Central memory CD8-positive, alpha-beta T cell (primary cell): Measurements from ENCODE around the gene SAMD4A.
"Not testable (repeated sequence)": the region's sequence is repeated elsewhere in the genome, so short reads cannot be mapped to it uniquely, and the experiment has no call there.

Experiments used
- ATAC-seq: fragments of 150-1000 bp; cut with Tn5 transposase; replicated peaks from 2 replicates; pipeline ENCODE4 v1.10.0; 2022; ENCODE audit warnings: mild to moderate bottlenecking, moderate FRiP score, moderate number of reproducible peaks; ENCODE audit not compliant: poor library complexity, severe bottlenecking; ENCODE audit errors: extremely low read depth
- DNase-seq, 2 donors: peaks; one replicate each; pipeline ENCODE4 v3.0.0; 2021; ENCODE audit warnings: low spot score in 2 of 2
- H3K27ac Mint-ChIP-seq: one replicate; pipeline ENCODE4 v1.8.0; 2022; ENCODE audit warnings: low read depth, mild to moderate bottlenecking, moderate library complexity, mixed read lengths
- H3K27me3 Mint-ChIP-seq: one replicate; pipeline ENCODE4 v1.8.0; 2022; ENCODE audit warnings: mixed read lengths
- H3K36me3 Mint-ChIP-seq: one replicate; pipeline ENCODE4 v1.8.0; 2022; ENCODE audit warnings: mild to moderate bottlenecking, moderate library complexity, mixed read lengths; ENCODE audit not compliant: insufficient read depth
- H3K4me1 Mint-ChIP-seq: one replicate; pipeline ENCODE4 v1.8.0; 2022; ENCODE audit warnings: mixed read lengths
- H3K4me3 Mint-ChIP-seq: one replicate; pipeline ENCODE4 v1.8.0; 2022; ENCODE audit warnings: mild to moderate bottlenecking, moderate library complexity, mixed read lengths
- H3K9me3 Mint-ChIP-seq: one replicate; pipeline ENCODE4 v1.8.0; 2022; ENCODE audit warnings: mixed read lengths

The SAMD4A gene

GRCh38 chr14:54734966-54735365 is 168.0 kb downstream of the SAMD4A start:
- no peak for ATAC-seq
- DNase-seq = no peak
- peaks cover 46% of the 10 kb centered on the region for H3K27me3 Mint-ChIP-seq

DNA sequence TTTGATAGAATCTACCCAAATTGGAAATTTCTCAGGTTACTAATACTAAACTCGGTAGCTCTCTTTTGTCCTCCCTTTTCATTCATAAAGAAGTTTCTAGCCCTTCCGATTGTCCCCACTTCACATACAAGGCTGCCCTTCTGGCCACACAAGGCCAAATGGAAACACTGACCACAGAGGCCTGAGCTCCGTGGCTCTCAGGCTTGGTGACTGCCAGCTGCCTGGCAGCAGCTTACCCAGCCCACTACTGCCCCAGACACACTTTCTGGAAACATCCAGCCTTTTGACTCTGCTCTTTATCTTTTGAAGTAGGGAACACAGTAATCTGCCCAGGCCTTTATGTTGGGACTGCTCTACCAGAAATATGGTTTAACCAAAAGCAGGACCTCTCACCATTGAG is 168.5 kb downstream of the SAMD4A start:
- peaks cover 2% of the 10 kb centered on the region for H3K4me1 Mint-ChIP-seq
- H3K27me3 Mint-ChIP-seq = peaks cover 50% of the 10 kb centered on the region
- no peak overlapping the region for H3K4me3 Mint-ChIP-seq
- H3K27ac Mint-ChIP-seq = no peak overlapping the region
- DNase-seq (no peak), ATAC-seq (no peak)
- no peaks in the 10 kb centered on the region for H3K9me3 Mint-ChIP-seq
- peaks cover 2% of the 10 kb centered on the region for H3K36me3 Mint-ChIP-seq

More at GRCh38 chr14:54734966-54735365, 168.0 kb downstream of the SAMD4A start:
- Mint-ChIP-seq H3K27ac (no peak overlapping the region), H3K9me3 (no peaks in the 10 kb centered on the region), H3K4me1 (peaks cover 6% of the 10 kb centered on the region), H3K4me3 (no peak overlapping the region), H3K36me3 (peaks cover 2% of the 10 kb centered on the region)

GRCh38 chr14:54737132-54737711 is 170.3 kb downstream of the SAMD4A start:
- DNase-seq (no peak), ATAC-seq (no peak)
- Mint-ChIP-seq H3K4me1 (no peaks in the 10 kb centered on the region), H3K9me3 (no peaks in the 10 kb centered on the region), H3K27me3 (peaks cover 58% of the 10 kb centered on the region), H3K27ac (no peak overlapping the region), H3K36me3 (peaks cover 2% of the 10 kb centered on the region), H3K4me3 (no peak overlapping the region)

DNA sequence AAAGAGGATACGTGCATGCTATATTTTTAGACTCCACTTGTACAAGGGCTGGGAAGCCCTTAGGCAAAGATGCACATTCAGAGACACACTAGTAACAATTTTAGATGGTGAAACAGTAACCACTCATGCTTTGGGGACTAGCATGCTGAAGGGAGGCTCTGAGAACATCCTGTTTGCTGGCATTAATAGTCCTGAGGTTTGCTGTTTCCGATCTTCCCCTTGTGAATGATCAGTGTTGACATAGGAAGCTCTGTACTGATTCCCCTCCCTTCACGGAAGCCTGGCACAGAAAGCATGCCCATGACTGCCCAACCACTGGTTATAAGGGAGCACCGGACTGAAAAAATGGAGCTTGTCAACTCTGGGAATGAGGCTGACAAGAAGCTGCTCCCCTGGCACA is 171.1 kb downstream of the SAMD4A start:
- peaks cover 2% of the 10 kb centered on the region for H3K36me3 Mint-ChIP-seq
- no peaks in the 10 kb centered on the region for H3K4me1 Mint-ChIP-seq
- no peaks in the 10 kb centered on the region for H3K9me3 Mint-ChIP-seq
- ATAC-seq (no peak), DNase-seq (no peak)
- no peak overlapping the region for H3K27ac Mint-ChIP-seq
- H3K27me3 Mint-ChIP-seq = peaks cover 59% of the 10 kb centered on the region
- H3K4me3 Mint-ChIP-seq = no peak overlapping the region

DNA sequence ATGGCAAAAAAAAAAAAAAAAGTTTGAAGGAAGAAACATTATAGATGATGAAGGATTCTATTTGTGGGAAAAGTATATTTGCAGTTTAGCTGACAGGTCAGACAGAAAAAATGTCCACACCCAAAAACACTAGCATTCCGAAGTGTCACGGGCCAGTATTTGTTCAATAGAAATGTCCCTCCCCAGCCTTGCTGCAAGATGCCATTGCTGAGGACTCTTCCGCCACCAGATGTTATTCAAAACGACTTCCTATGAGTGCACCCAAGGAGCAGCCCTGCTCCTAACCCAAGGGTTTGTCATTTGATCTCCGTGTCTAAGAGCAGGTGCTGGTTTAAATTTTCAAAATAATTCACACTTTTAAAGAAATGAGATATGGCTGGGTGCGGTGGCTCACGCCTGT is 172.6 kb downstream of the SAMD4A start:
- Mint-ChIP-seq H3K4me1 (no peaks in the 10 kb centered on the region), H3K27me3 (peaks cover 59% of the 10 kb centered on the region), H3K9me3 (no peaks in the 10 kb centered on the region), H3K27ac (no peak overlapping the region), H3K4me3 (no peak overlapping the region), H3K36me3 (peaks cover 2% of the 10 kb centered on the region)
- no peak for DNase-seq
- no peak for ATAC-seq

- ATAC-seq = no peak
Observed at GRCh38 chr14:54742492-54743350, 175.8 kb downstream of the SAMD4A start.

GRCh38 chr14:54743382-54743781 is 176.5 kb downstream of the SAMD4A start:
- H3K4me3 Mint-ChIP-seq = no peak overlapping the region
- no peaks in the 10 kb centered on the region for H3K9me3 Mint-ChIP-seq
- H3K4me1 Mint-ChIP-seq = no peaks in the 10 kb centered on the region
- no peak for DNase-seq
- H3K36me3 Mint-ChIP-seq = peaks cover under 1% of the 10 kb centered on the region
- H3K27me3 Mint-ChIP-seq = peaks cover 34% of the 10 kb centered on the region
- no peak overlapping the region for H3K27ac Mint-ChIP-seq
- no peak for ATAC-seq

More at GRCh38 chr14:54742492-54743350, 175.8 kb downstream of the SAMD4A start:
- H3K36me3 Mint-ChIP-seq = peaks cover 2% of the 10 kb centered on the region
- DNase-seq = no peak
- no peaks in the 10 kb centered on the region for H3K9me3 Mint-ChIP-seq
- peaks cover 40% of the 10 kb centered on the region for H3K27me3 Mint-ChIP-seq
- H3K4me3 Mint-ChIP-seq = no peak overlapping the region
- no peaks in the 10 kb centered on the region for H3K4me1 Mint-ChIP-seq
- H3K27ac Mint-ChIP-seq = no peak overlapping the region

DNA sequence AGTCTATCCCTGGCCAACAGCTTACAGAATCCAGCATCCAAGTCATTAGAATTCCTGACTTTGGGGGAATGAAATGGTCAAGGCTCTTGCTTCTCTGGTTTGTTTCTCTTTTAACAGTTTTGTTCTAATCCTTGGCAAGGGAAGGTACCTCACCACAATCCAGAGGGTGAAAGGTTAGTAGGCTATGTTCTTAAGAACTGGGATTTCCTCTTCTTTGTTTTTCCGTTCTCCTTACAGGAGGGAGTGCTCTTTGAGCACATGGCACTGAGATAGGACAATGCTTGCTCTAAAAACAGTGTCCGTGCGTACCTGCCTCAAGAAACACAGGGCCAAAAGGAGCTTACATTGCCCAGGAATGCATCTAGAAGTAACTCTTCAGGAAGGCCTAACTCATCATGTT is 179.1 kb downstream of the SAMD4A start:
- H3K27me3 Mint-ChIP-seq = peaks cover 40% of the 10 kb centered on the region
- H3K9me3 Mint-ChIP-seq = no peaks in the 10 kb centered on the region

DNA sequence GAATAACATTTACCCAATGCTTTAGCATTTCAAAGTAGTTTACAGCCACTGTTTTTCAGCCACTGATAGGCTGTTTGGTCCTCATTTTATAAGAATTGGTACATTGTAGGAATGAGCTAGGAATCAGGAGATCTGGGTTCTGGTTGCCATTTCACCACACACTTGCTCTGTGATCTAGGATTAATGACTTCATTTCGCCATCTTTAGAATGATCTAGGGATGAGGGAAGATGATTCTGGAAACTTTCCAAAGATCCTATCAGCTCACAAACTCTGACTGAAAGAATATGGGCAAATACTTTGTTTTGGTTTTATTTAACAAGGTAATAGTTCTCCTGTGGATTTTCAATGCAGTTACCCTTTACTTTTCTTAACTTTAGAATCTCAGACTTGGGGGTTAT is 180.7 kb downstream of the SAMD4A start:
- no peaks in the 10 kb centered on the region for H3K9me3 Mint-ChIP-seq
- no peaks in the 10 kb centered on the region for H3K36me3 Mint-ChIP-seq
- peaks cover 35% of the 10 kb centered on the region for H3K27me3 Mint-ChIP-seq
- H3K27ac Mint-ChIP-seq = no peak overlapping the region
- H3K4me1 Mint-ChIP-seq = no peaks in the 10 kb centered on the region
- DNase-seq (no peak), ATAC-seq (no peak)
- no peak overlapping the region for H3K4me3 Mint-ChIP-seq

More for the DNA sequence above, 179.1 kb downstream of the SAMD4A start:
- no peak for DNase-seq
- no peaks in the 10 kb centered on the region for H3K36me3 Mint-ChIP-seq
- H3K27ac Mint-ChIP-seq = no peak overlapping the region
- no peak overlapping the region for H3K4me3 Mint-ChIP-seq
- ATAC-seq = no peak
- H3K4me1 Mint-ChIP-seq = no peaks in the 10 kb centered on the region

DNA sequence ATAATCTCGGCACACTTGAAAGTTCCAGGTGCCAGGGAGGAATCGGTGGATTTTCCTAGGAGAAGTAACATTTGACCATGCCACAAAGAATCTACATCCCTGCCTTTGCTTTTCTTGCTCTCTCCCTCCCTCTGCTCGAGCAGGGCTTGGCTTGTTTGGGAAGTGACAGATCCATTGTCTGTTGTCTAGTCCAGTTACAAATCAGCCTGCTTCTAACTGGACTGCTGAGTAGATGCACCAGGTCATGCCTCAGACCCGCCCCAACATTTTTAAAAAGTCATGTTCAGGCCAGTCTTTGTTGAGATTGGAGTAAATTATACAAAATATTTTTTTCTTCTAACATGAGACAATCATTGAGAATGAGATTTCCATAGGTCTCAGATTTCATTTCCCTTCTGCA is 182.3 kb downstream of the SAMD4A start:
- H3K36me3 Mint-ChIP-seq = no peaks in the 10 kb centered on the region
- H3K27me3 Mint-ChIP-seq = peaks cover 41% of the 10 kb centered on the region
- DNase-seq (no peak), ATAC-seq (no peak)
- H3K9me3 Mint-ChIP-seq = no peaks in the 10 kb centered on the region
- H3K4me1 Mint-ChIP-seq = no peaks in the 10 kb centered on the region
- no peak overlapping the region for H3K27ac Mint-ChIP-seq
- H3K4me3 Mint-ChIP-seq = no peak overlapping the region

DNA sequence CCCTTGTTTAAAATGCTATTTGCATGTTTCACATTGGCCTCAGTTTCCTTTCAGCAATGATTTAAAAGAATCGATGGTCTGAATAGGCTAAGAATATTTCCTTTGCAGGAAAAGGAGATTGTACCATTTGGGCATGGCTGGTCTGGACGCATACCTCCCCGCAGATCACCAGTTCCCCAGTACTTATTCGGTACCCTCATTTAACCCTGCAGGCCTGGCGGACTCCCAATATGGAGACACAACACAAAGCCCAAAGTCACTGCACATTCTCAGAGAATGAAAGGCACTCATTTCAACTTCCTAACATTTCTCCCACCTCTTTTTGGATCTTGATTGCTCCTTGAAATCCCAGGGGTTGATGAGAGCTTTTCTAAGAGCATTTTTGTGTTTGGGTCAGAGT is 182.8 kb downstream of the SAMD4A start:
- no peaks in the 10 kb centered on the region for H3K36me3 Mint-ChIP-seq
- no peak overlapping the region for H3K4me3 Mint-ChIP-seq
- ATAC-seq (no peak), DNase-seq (no peak)
- no peaks in the 10 kb centered on the region for H3K9me3 Mint-ChIP-seq
- H3K4me1 Mint-ChIP-seq = no peaks in the 10 kb centered on the region
- H3K27me3 Mint-ChIP-seq = peaks cover 47% of the 10 kb centered on the region
- H3K27ac Mint-ChIP-seq = no peak overlapping the region

- not testable (repeated sequence) for ATAC-seq, DNase-seq, H3K9me3 Mint-ChIP-seq
Observed at GRCh38 chr14:54752611-54753010, 185.7 kb downstream of the SAMD4A start.

DNA sequence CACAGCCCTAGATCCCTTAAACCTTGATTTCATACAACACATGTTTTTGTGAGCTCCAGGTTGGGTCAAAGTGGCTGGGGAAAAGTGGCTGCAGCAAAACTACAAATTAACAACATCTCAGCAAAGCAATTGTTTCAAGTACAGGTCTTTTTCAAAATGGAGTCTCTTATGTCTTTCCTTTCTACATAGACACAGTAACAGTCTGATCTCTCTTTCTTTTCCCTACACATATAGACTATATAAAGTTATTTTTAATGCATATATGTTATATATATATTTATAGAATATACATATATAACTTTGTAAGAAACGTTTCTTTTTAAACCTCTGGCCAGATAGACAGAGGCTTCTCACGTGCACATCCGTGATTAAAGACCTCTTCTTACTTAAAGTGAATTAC is 186.5 kb downstream of the SAMD4A start:
- H3K4me1 Mint-ChIP-seq, H3K9me3 Mint-ChIP-seq, H3K27ac Mint-ChIP-seq, DNase-seq, H3K36me3 Mint-ChIP-seq, H3K4me3 Mint-ChIP-seq, ATAC-seq: not testable (repeated sequence)
- H3K27me3 Mint-ChIP-seq = peaks cover 69% of the 10 kb centered on the region

More at GRCh38 chr14:54752611-54753010, 185.7 kb downstream of the SAMD4A start:
- peaks cover 69% of the 10 kb centered on the region for H3K27me3 Mint-ChIP-seq
- H3K27ac Mint-ChIP-seq, H3K4me3 Mint-ChIP-seq, H3K36me3 Mint-ChIP-seq, H3K4me1 Mint-ChIP-seq: not testable (repeated sequence)
